ENCODE results near the gene IFIT3.

DNA sequence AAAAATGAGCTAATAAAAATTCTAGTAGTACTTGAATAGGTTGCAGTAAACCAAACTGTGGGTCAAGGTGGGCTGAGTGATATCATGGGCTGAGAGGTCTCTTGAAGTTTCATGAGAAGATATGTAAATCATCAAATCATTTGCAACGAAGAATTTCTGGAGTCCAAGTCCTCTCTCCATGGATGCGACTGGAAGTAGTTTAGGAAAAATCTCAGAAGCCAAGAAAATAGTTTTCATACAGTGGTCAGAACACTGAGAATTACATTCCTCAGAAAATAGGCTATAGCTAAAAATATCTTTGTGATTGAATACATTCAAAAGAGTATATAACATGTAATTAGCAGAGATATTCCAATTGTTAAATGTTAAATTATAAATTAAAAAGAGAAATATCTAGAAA lies 61.0 kb downstream of the IFIT3 start:
- TF ChIP-seq CTCF (IDR thresholded peaks at IDR 0.05): no peak
- no peak for TF ChIP-seq POLR2A (IDR thresholded peaks at IDR 0.05)
